HEK293T (cell line): ENCODE results near the gene DMD.

Experiments used
- CTCF ChIA-PET: fragments of 350-600 bp; formaldehyde crosslinking; extraction: SDS; loops from one replicate; lab custom pipeline; 2021; ENCODE audit warnings: antibody characterized with exemption, inconsistent platforms; lab: Yijun Ruan, JAX
- POLR2A ChIA-PET: fragments of 350-600 bp; formaldehyde crosslinking; extraction: SDS; loops from one replicate; lab custom pipeline; 2020; ENCODE audit warnings: antibody characterized with exemption, inconsistent platforms; lab: Yijun Ruan, JAX
- DNase-seq: peaks from one replicate; pipeline ENCODE4 v3.0.0; 2012; ENCODE audit warnings: mixed read lengths; ENCODE audit errors: extremely low spot score
- ARNT ChIP-seq: fragments of 450-650 bp; IDR thresholded peaks from 2 replicates; pipeline ENCODE4 v1.6.1; 2017; ENCODE audit warnings: mild to moderate bottlenecking
- BHLHE40 ChIP-seq: fragments of 450-650 bp; IDR thresholded peaks from 2 replicates; pipeline ENCODE4 v1.6.1; 2016; ENCODE audit warnings: mild to moderate bottlenecking, moderate library complexity, borderline replicate concordance
- CTBP1 ChIP-seq: fragments of 450-650 bp; IDR thresholded peaks from 2 replicates; pipeline ENCODE4 v1.6.1; 2016; ENCODE audit warnings: borderline replicate concordance
- ELF4 ChIP-seq: fragments of 450-650 bp; IDR thresholded peaks from 2 replicates; pipeline ENCODE4 v1.6.1; 2017; ENCODE audit warnings: antibody characterized with exemption
- FOXA1 ChIP-seq: fragments of 450-650 bp; IDR thresholded peaks from 2 replicates; pipeline ENCODE4 v1.6.1; 2016; ENCODE audit warnings: mild to moderate bottlenecking
- FOXK2 ChIP-seq: fragments of 450-650 bp; IDR thresholded peaks from 2 replicates; pipeline ENCODE4 v1.6.1; 2016; ENCODE audit warnings: mild to moderate bottlenecking
- FOXM1 ChIP-seq: fragments of 450-650 bp; IDR thresholded peaks from 2 replicates; pipeline ENCODE4 v1.6.1; 2017; ENCODE audit warnings: mild to moderate bottlenecking, borderline replicate concordance
- HDGF ChIP-seq: fragments of 450-650 bp; IDR thresholded peaks from 2 replicates; pipeline ENCODE4 v1.6.1; 2017; ENCODE audit warnings: antibody characterized with exemption, borderline replicate concordance
- L3MBTL2 ChIP-seq: fragments of 450-650 bp; conservative IDR thresholded peaks from 2 replicates; pipeline ENCODE4 v1.6.1; 2016; ENCODE audit warnings: mild to moderate bottlenecking
- LEF1 ChIP-seq: fragments of 450-650 bp; IDR thresholded peaks from 2 replicates; pipeline ENCODE4 v1.6.1; 2017; ENCODE audit warnings: mild to moderate bottlenecking, borderline replicate concordance
- NFRKB ChIP-seq: fragments of 450-650 bp; IDR thresholded peaks from 2 replicates; pipeline ENCODE4 v1.6.1; 2016; ENCODE audit warnings: mild to moderate bottlenecking, moderate library complexity
- SP1 ChIP-seq: fragments of 450-650 bp; IDR thresholded peaks from 2 replicates; pipeline ENCODE4 v1.6.1; 2017
- SUZ12 ChIP-seq: fragments of 450-650 bp; IDR thresholded peaks from 2 replicates; pipeline ENCODE4 v1.6.1; 2016; ENCODE audit warnings: mild to moderate bottlenecking
- TARDBP ChIP-seq: fragments of 450-650 bp; IDR thresholded peaks from 2 replicates; pipeline ENCODE4 v1.6.1; 2016
- ZNF384 ChIP-seq: fragments of 450-650 bp; IDR thresholded peaks from 2 replicates; pipeline ENCODE4 v1.6.1; 2016
- TF ChIP-seq, protein P1 (sequence below): fragments of 450-650 bp; IDR thresholded peaks from 2 replicates; pipeline ENCODE4 v1.6.1; 2016

The DMD gene

GRCh38 chrX:31545191-31545590 is 1666.2 kb downstream of the DMD start:
- no peak for DNase-seq
- CTCF ChIA-PET = interaction anchor here (0.5 to 0.6 kb wide), 2 partner anchors 122 to 349 kb away, joined by 3 read pairs; no protein-coding TSS in a partner anchor
- TF ChIP-seq ARNT = no peak
- no peak for TF ChIP-seq NFRKB
- no peak for TF ChIP-seq ELF4
- TF ChIP-seq FOXM1 = no peak
- TF ChIP-seq HDGF = no peak
- TF ChIP-seq SP1 = no peak
- TF ChIP-seq L3MBTL2 = no peak
- TF ChIP-seq BHLHE40 = no peak
- no peak for TF ChIP-seq LEF1
- TF ChIP-seq, protein P1, sequence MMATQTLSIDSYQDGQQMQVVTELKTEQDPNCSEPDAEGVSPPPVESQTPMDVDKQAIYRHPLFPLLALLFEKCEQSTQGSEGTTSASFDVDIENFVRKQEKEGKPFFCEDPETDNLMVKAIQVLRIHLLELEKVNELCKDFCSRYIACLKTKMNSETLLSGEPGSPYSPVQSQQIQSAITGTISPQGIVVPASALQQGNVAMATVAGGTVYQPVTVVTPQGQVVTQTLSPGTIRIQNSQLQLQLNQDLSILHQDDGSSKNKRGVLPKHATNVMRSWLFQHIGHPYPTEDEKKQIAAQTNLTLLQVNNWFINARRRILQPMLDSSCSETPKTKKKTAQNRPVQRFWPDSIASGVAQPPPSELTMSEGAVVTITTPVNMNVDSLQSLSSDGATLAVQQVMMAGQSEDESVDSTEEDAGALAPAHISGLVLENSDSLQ = no peak
- POLR2A ChIA-PET = no interaction called here

DNA sequence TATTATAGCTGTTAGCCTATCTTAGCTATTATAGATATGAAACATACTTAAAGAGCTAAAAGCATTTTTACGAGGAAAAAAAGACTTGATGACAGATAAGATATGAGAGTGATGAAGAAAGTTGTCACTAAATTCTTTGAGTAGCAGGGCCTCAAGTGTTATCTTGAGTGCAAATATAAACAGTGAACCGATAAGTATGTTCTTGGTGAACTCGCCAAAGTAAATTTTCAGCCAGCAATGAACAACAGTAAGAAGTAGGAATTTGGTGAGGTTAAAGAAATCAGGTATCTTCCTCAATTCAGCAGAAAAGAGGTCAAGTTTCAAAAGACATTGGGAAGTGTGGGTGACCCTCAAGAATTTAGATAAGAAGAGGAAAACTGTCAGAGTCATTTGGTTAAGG is 1667.7 kb downstream of the DMD start:
- CTCF ChIA-PET = interaction anchor here (0.7 kb wide), 1 partner anchor 37 kb away, joined by 6 read pairs; no protein-coding TSS in a partner anchor

GRCh38 chrX:31542566-31542965 is 1668.8 kb downstream of the DMD start:
- ChIA-PET POLR2A (no interaction called here), CTCF (no interaction called here)
- TF ChIP-seq ARNT (no peak), TARDBP (no peak), HDGF (no peak), NFRKB (no peak), CTBP1 (no peak), ZNF384 (no peak), SUZ12 (no peak), FOXA1 (no peak)
- TF ChIP-seq, protein P1 = no peak
- no peak for DNase-seq

More for the DNA sequence above, 1667.7 kb downstream of the DMD start:
- POLR2A ChIA-PET = no interaction called here
- TF ChIP-seq, protein P1 = peak; percentile 32; the same call in 1 of the 2 replicates
- no peak for TF ChIP-seq LEF1
- no peak for TF ChIP-seq BHLHE40
- no peak for TF ChIP-seq NFRKB
- TF ChIP-seq SUZ12 = no peak
- TF ChIP-seq HDGF = no peak
- no peak for DNase-seq

DNA sequence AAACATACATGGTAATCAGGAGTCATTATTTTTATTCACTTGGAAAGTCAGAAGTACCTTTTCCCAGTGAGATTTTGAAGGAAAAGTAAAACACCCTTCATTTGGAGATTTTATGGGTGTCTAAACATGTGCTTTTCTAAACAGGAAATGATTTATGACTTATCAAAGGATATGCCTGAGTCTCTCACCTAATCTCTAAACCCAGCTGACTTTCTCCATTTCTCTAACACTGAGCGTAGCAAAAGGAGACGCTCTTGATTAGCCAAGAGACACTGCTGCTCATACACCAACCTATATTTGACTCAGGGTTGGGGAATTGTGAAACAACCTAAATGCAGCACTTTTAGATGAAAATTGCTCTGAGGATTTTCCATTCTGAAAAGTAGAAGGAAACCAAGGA is 1671.0 kb downstream of the DMD start:
- DNase-seq = no peak
- no peak for TF ChIP-seq BHLHE40
- TF ChIP-seq CTBP1 = no peak
- TF ChIP-seq FOXK2 = no peak
- no peak for TF ChIP-seq FOXM1
- no peak for TF ChIP-seq NFRKB
- no peak for TF ChIP-seq SP1
- no peak for TF ChIP-seq HDGF
- TF ChIP-seq ELF4 = no peak
- TF ChIP-seq TARDBP = no peak
- TF ChIP-seq, protein P1 = no peak
- ChIA-PET POLR2A (no interaction called here), CTCF (no interaction called here)

DNA sequence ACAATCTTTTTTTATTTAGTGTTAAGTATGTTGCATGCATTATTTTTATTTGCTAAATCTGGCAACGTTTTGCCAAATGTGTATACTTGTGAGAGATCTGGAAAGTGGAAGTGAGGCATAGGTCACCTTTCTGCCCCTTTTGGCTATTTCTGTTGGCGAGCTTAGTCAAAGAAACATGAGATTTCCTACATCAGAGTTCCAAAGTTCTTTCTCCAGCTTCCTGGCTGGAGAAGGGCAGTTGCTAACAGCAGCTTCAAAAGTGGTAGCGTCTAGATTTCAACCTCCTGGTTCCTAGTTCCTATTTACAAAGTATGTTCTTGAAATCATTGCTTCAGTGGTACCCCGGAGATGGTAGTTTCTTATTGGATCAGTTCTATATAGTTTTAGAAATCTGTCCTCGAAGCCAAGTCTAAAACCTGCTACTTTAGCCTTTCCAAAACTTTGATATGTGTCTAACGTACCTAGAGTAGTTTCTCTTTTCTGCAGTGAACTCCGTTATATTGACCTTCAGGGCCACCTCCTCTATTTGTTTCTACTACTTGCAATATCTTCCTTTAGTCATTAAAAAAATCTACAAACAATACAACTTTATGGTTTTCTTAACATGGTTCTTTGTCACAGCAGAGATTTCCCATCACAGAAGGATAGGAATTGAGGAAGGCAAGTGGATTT is 1683.8 kb downstream of the DMD start:
- ChIA-PET CTCF (no interaction called here), POLR2A (interaction anchor here (0.9 kb wide), 1 partner anchor 9 kb away, joined by 4 read pairs; no protein-coding TSS in a partner anchor)
- no peak for DNase-seq
- no peak for TF ChIP-seq BHLHE40
- no peak for TF ChIP-seq NFRKB
- no peak for TF ChIP-seq L3MBTL2
- no peak for TF ChIP-seq SUZ12
- TF ChIP-seq ARNT = no peak
- no peak for TF ChIP-seq ZNF384
- TF ChIP-seq LEF1 = no peak
- no peak for TF ChIP-seq FOXM1
- no peak for TF ChIP-seq CTBP1
- TF ChIP-seq FOXA1 = no peak

- DNase-seq = no peak
- no peak for TF ChIP-seq ARNT
- ChIA-PET CTCF (no interaction called here), POLR2A (no interaction called here)
Measured at GRCh38 chrX:31523884-31524536, 1687.3 kb downstream of the DMD start.
